Astrocyte (in vitro differentiated cells and primary cell): Measurements from ENCODE around the gene PTPN5. TPM values are rescaled to one million over a fixed set of nuclear protein-coding genes. Genes with fewer than 3 reads are reported as not detected.
"Not testable (repeated sequence)": the region's sequence is repeated elsewhere in the genome, so short reads cannot be mapped to it uniquely, and the experiment has no call there.

Experiments
- DNase-seq: peaks from one replicate; pipeline ENCODE4 v3.0.0-alpha.2; 2010; ENCODE audit warnings: low read depth
- FAIRE-seq: peaks from 2 replicates; lab custom pipeline; 2011; peaks lifted over from hg19 to GRCh38; lab: Jason Lieb, UNC
- H2AFZ ChIP-seq: 2 replicates; pipeline ENCODE4 v1.6.0; 2012; ENCODE audit warnings: low read depth, low read length, inconsistent platforms
- H3K27ac ChIP-seq: 2 replicates; pipeline ENCODE4 v1.5.1; 2011; ENCODE audit warnings: low read depth, low read length, inconsistent platforms
- H3K27me3 ChIP-seq: 2 replicates; pipeline ENCODE4 v1.6.0; 2011; ENCODE audit warnings: low read length, inconsistent platforms; ENCODE audit not compliant: insufficient read depth
- H3K36me3 ChIP-seq: 2 replicates; pipeline ENCODE4 v1.5.1; 2011; ENCODE audit warnings: low read length, inconsistent platforms; ENCODE audit not compliant: insufficient read depth
- H3K4me1 ChIP-seq: 2 replicates; pipeline ENCODE4 v1.5.1; 2011; ENCODE audit warnings: low read length, inconsistent platforms; ENCODE audit not compliant: insufficient read depth
- H3K4me2 ChIP-seq: 2 replicates; pipeline ENCODE4 v1.6.0; 2012; ENCODE audit warnings: low read length, inconsistent platforms
- H3K4me3 ChIP-seq: 2 replicates; pipeline ENCODE4 v1.5.1; 2011; ENCODE audit warnings: low read depth, mild to moderate bottlenecking, low read length, inconsistent platforms; ENCODE audit not compliant: insufficient read depth
- H3K79me2 ChIP-seq: 2 replicates; pipeline ENCODE4 v1.6.0; 2012; ENCODE audit warnings: mild to moderate bottlenecking, low read length, inconsistent platforms; ENCODE audit not compliant: insufficient read depth
- H3K9ac ChIP-seq: 2 replicates; pipeline ENCODE4 v1.6.0; 2012; ENCODE audit warnings: mild to moderate bottlenecking, low read length, inconsistent platforms
- H3K9me3 ChIP-seq: 2 replicates; pipeline ENCODE4 v1.5.1; 2012; ENCODE audit warnings: low read depth, mild to moderate bottlenecking, low read length, inconsistent platforms; ENCODE audit not compliant: insufficient read depth
- H4K20me1 ChIP-seq: 2 replicates; pipeline ENCODE4 v1.6.0; 2012; ENCODE audit warnings: low read length, inconsistent platforms; ENCODE audit not compliant: insufficient read depth
- H3K27ac Mint-ChIP-seq: one replicate; pipeline ENCODE4 v1.8.0; 2021; ENCODE audit warnings: mild to moderate bottlenecking, mixed read lengths; ENCODE audit not compliant: unreplicated experiment
- H3K27me3 Mint-ChIP-seq: one replicate; pipeline ENCODE4 v1.8.0; 2021; ENCODE audit warnings: low read depth, mixed read lengths; ENCODE audit not compliant: unreplicated experiment
- H3K36me3 Mint-ChIP-seq: one replicate; pipeline ENCODE4 v1.8.0; 2021; ENCODE audit warnings: low read depth, mixed read lengths; ENCODE audit not compliant: unreplicated experiment
- H3K4me1 Mint-ChIP-seq: one replicate; pipeline ENCODE4 v1.8.0; 2021; ENCODE audit warnings: low read depth, mixed read lengths; ENCODE audit not compliant: unreplicated experiment
- H3K4me3 Mint-ChIP-seq: one replicate; pipeline ENCODE4 v1.8.0; 2021; ENCODE audit warnings: mild to moderate bottlenecking, moderate library complexity, mixed read lengths; ENCODE audit not compliant: unreplicated experiment
- H3K9me3 Mint-ChIP-seq: one replicate; pipeline ENCODE4 v1.8.0; 2021; ENCODE audit warnings: mild to moderate bottlenecking, mixed read lengths; ENCODE audit not compliant: unreplicated experiment
- EZH2 ChIP-seq: IDR thresholded peaks from 2 replicates; pipeline ENCODE4 v1.6.1; 2012; ENCODE audit warnings: mild to moderate bottlenecking, low read length, inconsistent platforms; ENCODE audit not compliant: insufficient read depth
- total RNA-seq: library from RNA; stranded (reverse); gene quantifications from 2 replicates; pipeline ENCODE4 v1.2.1, GENCODE V29; 2021
- TF ChIP-seq, protein P1 (sequence below): IDR thresholded peaks from 2 replicates; pipeline ENCODE4 v1.5.1; 2011; ENCODE audit warnings: low read depth, mild to moderate bottlenecking, inconsistent platforms, low read length, moderate library complexity; ENCODE audit not compliant: insufficient read depth

Gene PTPN5
- total RNA-seq, 1 donor from 2014 or later = 0.07 TPM

DNA sequence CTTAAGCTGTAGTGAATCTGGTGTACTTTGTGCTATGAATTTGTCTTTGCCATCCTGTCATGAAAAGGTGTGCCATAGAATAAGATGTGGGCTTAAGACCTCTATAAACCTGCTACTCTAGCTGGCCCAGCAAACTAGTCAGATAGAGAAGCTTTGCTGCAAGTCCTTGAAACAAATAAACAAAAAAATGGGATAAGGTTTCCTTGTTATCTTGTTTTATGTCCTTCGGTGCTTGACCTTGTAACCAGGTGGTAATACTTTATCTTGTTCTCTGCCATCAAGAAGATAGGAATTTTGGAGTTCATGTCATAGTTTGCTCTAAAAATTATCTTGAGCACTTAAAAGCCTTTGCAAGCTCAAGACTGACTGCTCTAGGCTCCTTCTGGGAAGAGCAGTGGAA is 107.3 kb downstream of the PTPN5 start:
- no peaks in the 10 kb centered on the region for H3K36me3 ChIP-seq
- no peaks in the 10 kb centered on the region for H3K4me1 ChIP-seq
- Mint-ChIP-seq H3K4me3 (no peak overlapping the region), H3K9me3 (no peaks in the 10 kb centered on the region), H3K27me3 (no peaks in the 10 kb centered on the region), H3K27ac (no peak overlapping the region), H3K4me1 (no peaks in the 10 kb centered on the region), H3K36me3 (no peaks in the 10 kb centered on the region)
- H4K20me1 ChIP-seq = no peaks in the 10 kb centered on the region
- no peak overlapping the region for H3K4me2 ChIP-seq
- no peaks in the 10 kb centered on the region for H3K9me3 ChIP-seq
- H3K27ac ChIP-seq = no peak overlapping the region
- FAIRE-seq = no peak
- H3K9ac ChIP-seq = no peak overlapping the region
- H3K27me3 ChIP-seq = no peaks in the 10 kb centered on the region
- no peak for DNase-seq
- H3K79me2 ChIP-seq = no peaks in the 10 kb centered on the region
- no peak overlapping the region for H3K4me3 ChIP-seq
- TF ChIP-seq EZH2 = no peak
- TF ChIP-seq, protein P1, sequence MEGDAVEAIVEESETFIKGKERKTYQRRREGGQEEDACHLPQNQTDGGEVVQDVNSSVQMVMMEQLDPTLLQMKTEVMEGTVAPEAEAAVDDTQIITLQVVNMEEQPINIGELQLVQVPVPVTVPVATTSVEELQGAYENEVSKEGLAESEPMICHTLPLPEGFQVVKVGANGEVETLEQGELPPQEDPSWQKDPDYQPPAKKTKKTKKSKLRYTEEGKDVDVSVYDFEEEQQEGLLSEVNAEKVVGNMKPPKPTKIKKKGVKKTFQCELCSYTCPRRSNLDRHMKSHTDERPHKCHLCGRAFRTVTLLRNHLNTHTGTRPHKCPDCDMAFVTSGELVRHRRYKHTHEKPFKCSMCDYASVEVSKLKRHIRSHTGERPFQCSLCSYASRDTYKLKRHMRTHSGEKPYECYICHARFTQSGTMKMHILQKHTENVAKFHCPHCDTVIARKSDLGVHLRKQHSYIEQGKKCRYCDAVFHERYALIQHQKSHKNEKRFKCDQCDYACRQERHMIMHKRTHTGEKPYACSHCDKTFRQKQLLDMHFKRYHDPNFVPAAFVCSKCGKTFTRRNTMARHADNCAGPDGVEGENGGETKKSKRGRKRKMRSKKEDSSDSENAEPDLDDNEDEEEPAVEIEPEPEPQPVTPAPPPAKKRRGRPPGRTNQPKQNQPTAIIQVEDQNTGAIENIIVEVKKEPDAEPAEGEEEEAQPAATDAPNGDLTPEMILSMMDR = no peak
- H2AFZ ChIP-seq = no peak overlapping the region

DNA sequence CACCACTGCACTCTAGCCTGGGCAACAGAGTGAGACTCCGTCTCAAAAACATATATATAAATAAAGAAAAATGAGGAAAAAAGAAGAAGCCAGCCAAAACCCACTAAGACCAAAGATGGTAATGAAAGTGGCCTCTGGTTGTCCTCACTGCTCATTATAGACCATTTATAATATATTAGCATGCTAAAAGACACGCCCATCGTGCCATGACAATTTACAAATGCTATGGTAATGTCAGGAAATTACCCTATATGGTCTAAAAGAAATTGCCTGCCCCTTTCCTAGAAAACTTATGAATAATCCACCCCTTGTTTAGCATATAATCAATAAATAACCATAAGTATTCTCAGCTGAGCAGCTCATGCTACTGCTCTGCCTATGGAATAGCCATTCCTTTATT is 109.1 kb downstream of the PTPN5 start:
- no peaks in the 10 kb centered on the region for H4K20me1 ChIP-seq
- DNase-seq = no peak
- H3K4me2 ChIP-seq = no peak overlapping the region
- H3K27ac ChIP-seq = no peak overlapping the region
- FAIRE-seq = no peak
- no peak for TF ChIP-seq EZH2
- TF ChIP-seq, protein P1 = no peak
- no peaks in the 10 kb centered on the region for H3K9me3 ChIP-seq
- H3K36me3 ChIP-seq = no peaks in the 10 kb centered on the region
- Mint-ChIP-seq H3K4me3 (no peak overlapping the region), H3K36me3 (no peaks in the 10 kb centered on the region), H3K9me3 (no peaks in the 10 kb centered on the region), H3K4me1 (no peaks in the 10 kb centered on the region), H3K27ac (no peak overlapping the region), H3K27me3 (no peaks in the 10 kb centered on the region)
- no peaks in the 10 kb centered on the region for H3K4me1 ChIP-seq
- no peaks in the 10 kb centered on the region for H3K27me3 ChIP-seq
- H3K4me3 ChIP-seq = no peak overlapping the region
- no peak overlapping the region for H3K9ac ChIP-seq
- H3K79me2 ChIP-seq = no peaks in the 10 kb centered on the region
- no peak overlapping the region for H2AFZ ChIP-seq

DNA sequence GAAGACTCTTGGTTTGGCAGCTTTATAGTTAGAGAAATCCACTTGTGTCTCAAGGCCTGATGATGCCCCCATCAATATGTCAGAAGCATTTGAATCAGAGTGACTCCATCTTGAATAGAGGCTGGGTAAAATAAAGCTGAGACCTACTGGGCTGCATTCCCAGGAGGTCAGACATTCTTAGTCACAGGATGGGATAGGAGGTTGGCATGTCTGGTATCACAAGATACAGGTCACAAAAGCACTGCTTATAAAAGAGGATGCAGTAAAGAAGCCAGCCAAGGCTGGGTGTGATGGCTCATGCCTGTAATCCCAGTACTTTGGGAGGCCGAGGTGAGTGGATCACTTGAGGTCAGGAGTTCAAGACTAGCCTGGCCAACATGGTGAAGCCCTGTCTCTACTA is 109.6 kb downstream of the PTPN5 start:
- H3K27ac Mint-ChIP-seq, H3K36me3 Mint-ChIP-seq, FAIRE-seq, H3K9me3 ChIP-seq, H3K27ac ChIP-seq, H3K4me1 ChIP-seq, H3K9me3 Mint-ChIP-seq, H3K4me3 ChIP-seq, H3K4me2 ChIP-seq, H3K27me3 Mint-ChIP-seq, H3K36me3 ChIP-seq, H3K9ac ChIP-seq, H3K4me1 Mint-ChIP-seq, H3K79me2 ChIP-seq, H2AFZ ChIP-seq, H3K4me3 Mint-ChIP-seq, H4K20me1 ChIP-seq, H3K27me3 ChIP-seq, DNase-seq: not testable (repeated sequence)

Other genes with a start within 250 kb of the PTPN5 start
- gene UEVLD, start 203.1 kb downstream of the PTPN5 start, total RNA-seq = 20.1 and 23.6 TPM in 2 replicates
- 2.7 and 2.9 TPM in 2 replicates for gene MISFA, start 192.0 kb downstream of the PTPN5 start, total RNA-seq
- gene SPTY2D1, start 157.5 kb downstream of the PTPN5 start, total RNA-seq = 19.7 and 24.4 TPM in 2 replicates
- gene TMEM86A, start 93.0 kb downstream of the PTPN5 start, total RNA-seq = 4.0 and 5.3 TPM in 2 replicates
- gene IGSF22, start 65.6 kb downstream of the PTPN5 start, total RNA-seq = 0.05 TPM in 1 of 2 replicates, not detected in the other
- not detected in 2 replicates for gene MRGPRX1, start 147.6 kb upstream of the PTPN5 start, total RNA-seq